GM21381 (cell line): Measurements from ENCODE around the gene SEC11A.
"Not testable (repeated sequence)": the region's sequence is repeated elsewhere in the genome, so short reads cannot be mapped to it uniquely, and the experiment has no call there.

Experiments
- ATAC-seq: cut with Tn5 transposase; IDR thresholded peaks from one replicate; pipeline ENCODE4 v1.9.1; 2021; ENCODE audit warnings: mild to moderate bottlenecking, moderate library complexity; ENCODE audit not compliant: unreplicated experiment

The SEC11A gene

DNA sequence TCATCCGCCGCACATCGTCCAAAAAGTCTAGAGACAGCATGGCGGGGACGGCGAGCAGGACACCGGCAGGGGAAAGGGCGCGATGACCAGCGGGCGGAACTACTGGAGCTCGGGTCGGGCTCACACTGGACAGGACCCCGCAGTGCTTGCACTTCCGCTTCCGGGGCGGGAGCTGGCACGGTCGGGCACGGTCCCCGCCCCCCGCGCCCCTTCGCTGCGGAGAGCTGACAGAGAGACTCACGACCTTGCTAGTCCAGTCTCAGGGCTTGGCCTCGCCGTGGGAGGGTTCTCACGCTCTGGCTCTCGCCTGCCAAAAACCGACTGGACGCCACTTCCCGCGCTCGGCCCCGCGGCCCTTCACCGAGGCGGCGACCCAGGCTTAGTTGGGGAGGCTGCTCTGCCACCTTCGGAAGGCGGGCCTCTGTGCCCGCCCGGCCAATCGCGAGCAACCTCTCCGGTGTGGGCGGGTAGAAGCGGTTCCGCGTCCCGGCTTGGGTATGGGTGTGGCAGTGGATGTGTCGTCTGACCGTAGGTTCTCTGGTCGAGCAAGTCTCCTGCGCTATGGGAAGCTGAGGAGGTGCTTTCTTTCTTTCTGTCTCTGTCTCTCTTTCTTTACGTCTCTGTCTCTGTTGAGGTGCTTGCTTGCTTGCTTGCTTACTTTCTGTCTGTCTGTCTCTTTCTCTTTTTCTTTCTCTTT is at the start of gene SEC11A:
TSS of gene SEC11A (minus strand) at position 104 of the 697 bp plus-strand sequence. CDS start at position 40, 64 bp downstream.
- ATAC-seq: peak; percentile 92

DNA sequence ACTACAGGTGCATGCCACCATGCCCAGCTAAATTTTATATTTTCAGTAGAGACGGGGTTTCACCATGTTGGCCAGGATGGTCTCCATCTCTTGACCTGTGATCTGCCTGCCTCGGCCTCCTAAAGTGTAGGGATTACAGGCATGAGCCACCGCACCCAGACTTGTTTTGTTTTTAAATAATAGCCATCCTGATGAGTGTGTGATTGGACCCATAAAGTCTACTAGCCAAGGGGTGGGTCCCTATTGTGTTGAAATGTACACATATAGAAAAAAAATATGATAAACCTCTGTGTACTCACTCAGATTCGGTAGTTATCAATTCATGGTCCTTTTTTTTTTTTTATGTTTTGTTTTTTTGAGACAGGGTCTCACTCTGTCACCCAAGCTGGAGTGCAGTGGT is 49.7 kb upstream of the SEC11A start:
- ATAC-seq: no peak

DNA sequence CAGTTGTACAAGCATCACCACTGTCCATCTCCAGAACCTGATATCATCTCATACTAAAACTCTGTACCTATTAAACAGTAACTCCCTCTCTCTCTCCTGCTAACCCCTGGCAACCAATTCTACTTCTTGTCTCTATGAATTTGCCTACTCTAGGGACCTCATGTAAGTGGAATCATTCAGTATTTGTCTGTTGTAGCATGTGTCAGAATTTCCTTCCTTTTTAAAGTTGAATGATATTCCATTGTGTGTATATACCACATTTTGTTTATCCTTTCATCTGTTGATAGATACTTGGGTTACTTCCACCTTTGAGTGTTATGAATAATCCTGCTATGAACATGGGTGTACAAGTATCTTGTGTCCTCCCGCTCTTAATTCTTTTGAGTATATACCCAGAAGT is 49.0 kb upstream of the SEC11A start:
- ATAC-seq: no peak

DNA sequence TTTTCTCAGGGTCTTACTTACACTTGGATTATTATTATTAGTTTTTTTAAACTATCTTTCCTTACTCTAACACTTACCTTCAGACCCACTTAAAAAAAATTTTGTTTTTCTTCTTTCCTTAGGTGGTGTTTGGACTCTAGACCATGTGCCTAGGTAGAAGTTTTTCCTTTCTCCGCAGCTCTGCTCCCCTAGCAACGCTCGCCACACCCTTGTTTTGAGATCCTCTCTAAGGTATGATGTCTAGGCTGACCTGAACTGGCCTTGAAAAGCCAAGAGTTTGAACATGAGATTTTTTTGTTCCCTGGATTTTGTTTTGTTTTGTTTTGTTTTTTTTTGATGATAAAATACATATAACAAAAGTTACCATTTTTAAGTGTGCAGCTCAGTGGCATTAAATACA is 48.6 kb upstream of the SEC11A start:
- ATAC-seq: no peak

DNA sequence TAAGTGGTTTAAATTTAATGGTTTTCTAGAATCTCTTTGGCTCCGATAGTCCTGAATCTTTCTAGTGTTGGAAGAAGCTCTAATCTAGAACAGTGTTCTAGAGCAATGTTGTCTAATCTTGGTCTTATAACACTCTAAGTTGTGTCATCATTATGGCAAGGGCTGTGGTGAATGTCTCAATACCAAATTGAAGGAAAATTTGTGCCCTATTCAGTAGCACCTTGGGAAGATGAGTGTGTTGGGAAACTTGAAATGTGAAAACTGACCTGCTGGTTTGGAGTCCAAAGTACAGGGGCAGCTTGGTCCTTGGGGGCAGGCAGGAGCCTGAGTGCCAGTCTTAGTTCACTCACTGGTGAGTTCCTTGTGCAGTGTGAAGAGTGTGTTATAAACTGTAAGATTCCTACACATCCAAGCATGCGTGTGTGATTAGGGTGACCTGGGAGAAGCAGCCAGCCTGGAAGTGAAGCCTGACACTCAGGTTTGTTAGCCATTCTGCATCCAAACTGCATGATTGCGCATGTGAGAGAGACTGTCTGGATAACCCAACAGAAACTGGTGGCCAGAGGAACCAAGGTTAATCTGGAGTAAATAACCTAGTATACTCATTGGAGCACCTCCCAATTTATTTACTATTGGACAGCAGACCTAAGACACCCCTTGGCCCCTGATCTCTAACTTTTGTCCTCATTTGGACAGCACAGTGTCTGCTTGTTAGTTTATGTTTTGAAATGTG is 47.1 kb upstream of the SEC11A start:
- no peak for ATAC-seq

DNA sequence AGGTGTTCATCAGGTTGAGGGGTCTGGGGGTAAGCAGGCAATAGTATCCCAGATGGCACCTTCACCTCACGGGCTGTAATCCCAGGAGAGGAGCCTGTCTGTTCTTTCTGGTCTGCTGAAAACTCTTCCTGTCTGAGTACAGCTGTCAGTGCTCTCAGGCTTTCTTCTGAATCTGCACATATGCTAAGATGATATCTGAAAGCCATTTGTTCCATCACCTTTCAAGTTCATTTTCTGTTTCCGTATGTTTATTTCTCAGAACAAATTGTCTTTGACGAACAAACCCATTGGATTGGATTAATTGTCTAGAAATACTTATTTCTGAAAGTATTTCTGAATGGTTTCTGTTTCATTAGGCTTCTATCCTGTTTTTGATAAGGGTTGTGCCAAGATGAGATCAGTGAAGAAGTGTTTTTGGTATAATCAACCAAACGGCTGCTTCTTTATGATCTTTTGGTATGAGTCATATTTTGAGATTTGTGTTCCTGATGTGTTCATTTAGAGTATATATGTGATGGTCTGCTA is 45.7 kb upstream of the SEC11A start:
- no peak for ATAC-seq

DNA sequence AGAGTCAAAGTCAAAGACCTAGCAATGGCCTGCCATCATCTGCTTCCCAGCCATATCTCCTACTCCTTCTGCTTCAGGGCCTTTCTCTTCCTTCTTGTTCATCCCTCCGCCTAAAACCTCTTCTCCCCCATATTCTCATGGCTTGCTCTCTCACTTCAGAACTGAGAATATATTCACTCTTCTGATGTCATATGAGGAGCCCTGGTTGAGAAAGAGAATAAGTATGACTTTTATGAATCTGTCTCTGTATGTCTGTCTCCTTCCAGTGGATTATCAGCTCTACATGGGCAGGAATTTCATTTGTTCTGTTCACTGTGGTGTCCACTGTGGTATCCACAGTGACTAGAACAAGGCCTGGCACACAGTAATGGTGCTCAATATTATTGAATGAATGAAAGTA is 44.3 kb upstream of the SEC11A start:
- no peak for ATAC-seq

DNA sequence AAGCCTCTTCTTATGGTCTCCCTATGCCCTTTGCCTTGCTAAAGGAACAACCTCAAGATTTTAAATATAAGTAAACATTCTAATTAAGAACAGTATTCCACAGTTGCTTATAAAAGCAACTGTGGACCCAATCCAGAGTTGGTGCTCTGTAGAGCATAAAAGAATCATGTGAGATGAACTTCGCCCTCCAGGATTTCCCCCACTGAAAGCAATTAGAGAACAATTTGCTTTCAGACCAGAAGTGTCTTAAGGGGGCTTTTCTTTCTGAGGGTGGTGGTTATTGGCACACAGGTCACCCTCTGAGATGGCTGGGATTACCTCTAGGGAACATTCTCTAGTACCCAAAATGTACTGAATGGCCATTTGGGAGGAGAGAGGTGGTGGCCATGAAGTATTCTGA is 43.1 kb upstream of the SEC11A start:
- ATAC-seq: no peak

DNA sequence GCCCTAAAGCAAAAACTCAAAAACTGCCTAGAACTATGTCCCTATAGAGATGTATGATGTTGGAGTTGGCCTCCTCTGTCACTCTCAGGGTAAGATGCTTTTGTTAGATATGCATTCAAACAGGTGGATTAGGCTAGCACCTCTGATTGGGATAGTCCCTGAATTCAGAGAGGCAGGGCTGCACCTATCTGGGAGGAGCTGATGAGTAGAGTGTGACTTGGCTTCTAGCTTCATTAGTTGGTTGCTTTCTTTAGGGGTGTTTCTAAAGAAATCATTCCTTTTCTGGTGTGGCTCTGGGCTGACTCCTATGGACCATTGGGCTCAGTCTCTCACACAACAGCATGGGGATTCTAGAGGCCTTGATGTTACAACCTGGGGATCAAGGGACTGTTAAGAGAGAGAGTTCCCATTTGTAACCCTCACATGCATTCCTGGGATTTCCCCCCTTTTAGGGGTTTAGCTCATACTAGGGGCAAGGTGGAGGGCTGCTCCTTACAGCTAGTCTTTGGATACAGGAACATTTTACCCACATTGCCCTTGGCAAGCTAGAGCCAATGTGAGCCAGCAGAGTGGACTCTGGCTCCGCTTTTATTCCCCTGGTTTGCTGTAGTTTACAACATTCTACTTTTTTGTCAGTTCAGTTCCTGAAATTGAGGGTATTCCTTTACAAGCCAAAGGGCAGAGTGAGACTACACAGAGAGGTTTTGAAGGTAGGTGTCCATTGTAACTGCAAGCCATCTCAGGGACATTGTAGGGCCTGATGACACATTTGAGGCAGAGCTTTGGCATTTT is 40.0 kb upstream of the SEC11A start:
- no peak for ATAC-seq

DNA sequence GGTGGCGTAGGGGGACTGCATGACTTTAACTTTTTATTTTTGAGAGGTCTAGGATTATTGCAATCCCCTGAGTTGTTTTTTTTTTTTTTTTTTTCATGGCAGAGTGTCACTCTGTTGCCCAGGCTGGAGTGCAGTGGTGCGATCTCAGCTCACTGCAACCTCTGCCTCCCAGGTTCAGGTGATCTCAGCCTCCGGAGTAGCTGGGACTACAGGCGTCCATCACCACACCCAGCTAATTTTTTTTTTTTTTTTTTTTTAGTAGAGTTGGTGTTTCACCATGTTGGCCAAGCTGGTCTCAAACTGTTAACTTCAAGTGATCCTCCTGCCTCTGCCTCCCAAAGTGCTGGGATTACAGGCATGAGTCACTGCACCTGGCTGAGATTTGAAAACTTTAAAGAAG is 39.0 kb upstream of the SEC11A start:
- ATAC-seq: not testable (repeated sequence)

DNA sequence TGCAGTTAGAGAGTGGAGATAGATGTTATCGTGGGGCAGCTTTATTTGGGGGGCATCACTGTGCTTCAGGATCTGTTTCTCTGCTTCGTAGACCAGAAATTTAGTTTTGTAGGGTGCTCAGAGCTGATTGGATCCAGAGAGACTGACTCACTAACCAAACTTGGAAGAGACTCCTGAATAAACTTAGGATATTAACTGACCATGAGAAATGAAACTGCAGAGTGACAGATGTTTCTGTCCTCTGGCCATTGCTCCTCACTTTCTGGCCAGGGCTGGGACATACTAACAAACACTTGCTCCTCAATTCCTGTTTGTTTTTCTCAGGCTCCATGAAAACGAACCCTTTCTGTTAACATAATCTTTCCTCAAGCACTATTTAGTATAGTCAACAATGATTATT is 36.8 kb upstream of the SEC11A start:
- no peak for ATAC-seq

DNA sequence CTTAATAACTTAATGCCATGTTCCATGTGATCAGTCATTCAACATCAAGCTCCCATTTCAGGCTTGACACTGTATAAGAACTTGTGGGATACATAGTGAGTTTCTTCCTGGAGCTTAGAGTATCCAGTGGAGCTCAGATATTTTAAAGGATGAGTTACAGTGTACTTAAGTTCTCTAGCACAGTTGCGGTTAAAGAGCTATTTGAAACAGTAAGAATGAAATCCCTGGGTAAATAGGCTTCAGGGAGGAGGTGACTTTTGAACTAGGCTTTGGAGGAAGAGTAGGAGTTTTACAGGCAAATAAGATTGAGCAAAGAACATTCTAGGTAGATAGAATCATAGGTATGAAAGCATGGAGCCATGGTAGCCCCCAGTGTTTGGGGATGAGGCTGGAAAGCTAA is 36.3 kb upstream of the SEC11A start:
- ATAC-seq: no peak

DNA sequence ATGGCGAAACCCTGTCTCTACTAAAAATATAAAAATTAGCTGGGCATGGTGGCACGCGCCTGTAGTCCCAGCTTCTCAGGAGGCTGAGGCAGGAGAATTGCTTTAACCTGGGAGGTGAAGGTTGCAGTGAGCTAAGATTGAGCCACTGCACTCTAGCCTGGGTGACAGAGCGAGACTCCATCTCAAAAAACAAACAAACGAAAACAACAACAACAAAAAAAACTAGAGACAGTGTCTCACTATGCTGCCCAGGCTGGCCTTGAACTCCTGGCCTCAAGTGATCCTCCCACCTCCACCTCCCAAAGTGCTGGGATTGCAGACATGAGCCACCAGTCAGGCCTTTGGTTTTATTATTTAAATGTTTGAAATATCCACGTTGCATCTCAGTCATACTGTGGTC is 35.8 kb upstream of the SEC11A start:
- ATAC-seq: not testable (repeated sequence)

DNA sequence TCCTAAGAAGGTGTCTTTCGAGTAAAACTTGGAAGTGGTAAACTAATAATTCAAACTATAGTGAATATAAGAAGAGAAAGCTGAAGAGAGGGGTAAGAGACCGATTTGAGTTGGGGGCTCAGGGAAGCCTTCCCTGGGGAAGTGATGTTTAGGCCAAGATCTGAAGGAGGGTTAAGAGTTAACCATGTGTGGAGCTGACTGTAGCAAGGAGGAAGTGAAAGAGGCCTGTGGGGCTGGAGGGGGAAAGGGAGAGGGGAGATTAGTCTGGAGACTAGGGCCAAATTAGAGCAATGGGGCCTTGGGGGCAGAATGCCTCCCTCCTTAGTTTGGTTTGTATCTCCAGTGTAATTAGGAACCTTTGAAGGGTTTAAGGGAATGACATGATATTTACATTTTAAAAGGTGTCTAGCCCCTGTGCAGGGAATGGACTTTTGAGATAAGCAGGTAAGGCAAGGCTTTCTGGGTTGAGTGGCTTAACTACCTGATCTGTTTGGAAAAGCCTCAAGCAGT is 34.7 kb upstream of the SEC11A start:
- ATAC-seq: no peak

DNA sequence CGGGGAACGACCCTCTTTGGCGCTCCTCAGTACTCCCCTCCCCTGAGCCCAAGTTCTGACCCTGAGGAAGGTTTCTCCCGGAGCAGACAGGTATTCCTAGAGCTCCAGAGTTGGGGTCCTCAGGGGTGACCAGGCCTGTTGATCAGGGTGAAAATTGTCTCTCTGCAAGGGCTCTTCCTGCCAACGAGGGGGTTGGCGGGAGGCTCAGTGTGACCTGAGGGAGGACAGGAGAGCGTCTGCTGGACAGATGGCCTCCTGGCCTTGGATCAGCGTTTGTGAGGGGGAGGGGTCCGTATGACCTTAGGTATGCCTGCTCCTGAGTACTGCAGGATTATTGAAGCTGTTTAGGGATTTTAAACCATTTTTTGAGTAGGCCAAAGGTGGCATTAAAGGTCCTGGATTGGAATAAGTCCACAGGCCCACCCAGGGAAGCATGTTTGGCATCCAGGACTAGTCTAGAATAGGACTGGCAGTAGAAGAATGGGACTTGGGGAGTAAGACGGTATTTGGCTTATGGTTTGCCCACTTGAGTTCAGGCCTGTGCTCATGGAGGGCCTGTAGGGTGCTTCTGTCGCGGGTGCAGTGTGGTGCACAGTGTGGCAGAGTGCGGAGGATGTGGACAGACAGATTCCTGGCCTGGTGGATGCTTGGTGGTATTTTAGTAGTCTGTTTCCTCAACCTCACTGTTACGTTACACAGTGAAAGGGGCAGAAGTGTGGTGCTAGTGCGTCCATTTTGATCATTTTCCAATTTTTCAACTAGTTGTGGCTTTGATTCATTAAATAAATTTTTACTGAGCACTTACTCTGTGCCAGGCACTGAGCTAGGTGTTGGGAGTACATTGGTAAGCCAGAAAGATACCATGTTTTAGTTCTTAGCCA is 33.4 kb upstream of the SEC11A start:
- ATAC-seq: peak; percentile 0

DNA sequence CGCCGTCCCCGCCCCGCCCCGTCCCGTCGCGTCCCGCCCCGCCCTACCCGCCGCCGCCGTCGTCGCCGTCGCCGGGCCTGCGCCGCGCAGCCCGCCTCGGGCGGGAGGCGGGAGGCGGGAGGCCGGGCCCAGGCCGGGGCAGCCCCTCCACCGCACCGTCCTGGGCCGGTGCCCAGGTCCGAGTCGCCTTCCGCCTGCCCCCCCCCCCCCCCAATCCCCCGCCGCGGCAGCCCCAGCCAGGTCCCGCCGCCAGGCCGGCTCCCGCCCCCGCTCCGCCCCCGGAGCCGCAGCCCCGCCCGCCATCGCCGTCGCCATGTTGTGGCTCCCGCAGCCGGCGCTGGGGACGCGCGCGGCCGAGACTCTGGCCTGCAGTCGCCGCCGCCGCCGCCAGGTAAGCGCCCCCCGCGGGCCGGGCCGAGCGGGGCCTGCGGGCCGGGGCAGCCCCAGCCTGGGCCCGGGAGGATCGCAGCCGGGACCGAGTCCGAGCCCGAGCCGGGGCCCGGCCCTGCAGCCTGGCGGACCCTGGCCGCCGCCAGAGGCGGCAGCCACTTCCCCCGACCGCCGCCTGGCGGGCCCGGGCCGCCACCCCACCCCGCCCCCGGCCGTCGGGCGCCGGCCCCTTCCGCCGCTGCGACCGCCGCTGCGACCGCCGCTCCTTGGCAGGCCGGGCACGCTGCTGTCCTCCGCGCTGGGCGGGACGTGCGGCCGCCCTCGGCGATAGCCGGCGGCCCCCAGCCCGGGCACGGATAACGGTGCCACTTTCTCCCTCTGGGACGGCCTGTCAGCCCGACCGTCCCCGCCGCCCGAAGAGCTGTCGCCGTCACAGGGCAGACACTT is 32.6 kb upstream of the SEC11A start, which contains the start of gene ZNF592:
TSS of gene ZNF592 (plus strand) at position 319 of the 837 bp plus-strand sequence. CDS start 34,084 bp downstream, outside the sequence.
- ATAC-seq: peak; percentile 53

DNA sequence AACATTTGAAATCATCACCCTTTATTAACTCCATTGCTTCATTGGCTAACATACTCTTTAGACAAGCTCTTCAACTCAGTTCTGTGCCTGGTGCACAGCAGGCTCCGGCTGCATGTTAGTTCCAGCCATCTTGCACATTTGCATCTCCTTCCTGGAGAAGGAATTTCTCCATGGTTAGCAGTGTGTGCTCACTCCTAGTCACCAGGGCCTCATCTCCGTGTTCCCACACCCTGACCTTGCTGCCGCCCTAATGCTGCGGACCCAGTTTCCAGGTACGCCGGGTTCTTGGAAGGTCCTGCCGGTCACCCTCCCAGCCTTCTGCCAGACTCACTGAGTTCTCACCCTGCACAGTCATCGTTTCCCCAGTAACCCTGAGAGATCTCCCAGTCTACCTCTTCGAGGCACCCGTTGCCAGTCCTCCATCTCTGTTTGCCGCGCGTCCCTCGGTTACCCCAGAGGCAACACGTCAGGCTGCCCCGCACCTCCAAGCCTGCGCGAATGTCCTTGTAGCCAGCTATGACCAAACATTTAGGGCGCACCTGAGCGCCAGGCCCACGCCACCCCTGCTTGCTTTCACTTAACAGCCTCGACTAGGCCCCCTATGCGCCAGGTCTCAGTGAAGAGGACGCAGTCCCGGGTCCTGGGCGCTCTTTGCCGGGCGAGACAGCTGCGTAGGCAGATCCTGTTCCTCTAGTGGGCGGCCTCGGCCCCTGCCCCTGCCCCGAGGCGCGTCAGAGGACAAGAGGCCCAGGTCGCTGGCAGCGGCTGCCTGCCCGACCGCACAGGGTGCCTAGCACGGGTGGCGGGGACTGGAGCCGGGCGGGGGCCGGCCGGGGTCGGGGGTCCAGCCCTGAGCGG is 31.7 kb upstream of the SEC11A start:
- peak; percentile 34 for ATAC-seq

DNA sequence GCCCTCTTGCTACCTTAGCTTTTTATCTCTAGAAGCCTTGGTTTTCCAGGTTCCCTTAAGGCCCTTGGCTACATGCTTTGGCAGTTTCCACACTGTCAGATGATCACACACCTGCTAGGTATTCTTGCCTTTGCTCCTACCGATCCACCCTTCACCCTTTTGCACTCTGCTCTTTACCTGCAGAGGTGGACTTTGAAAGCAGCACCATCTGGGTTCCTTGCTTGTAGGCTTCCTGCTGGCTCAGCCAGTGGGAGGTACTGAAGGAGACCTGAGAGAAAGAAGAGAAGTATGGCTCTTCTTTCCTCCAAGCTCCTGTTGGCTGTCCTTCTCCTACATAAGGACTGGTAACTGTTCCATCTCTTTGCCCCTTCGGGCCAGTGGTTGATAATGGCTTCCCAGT is 25.2 kb upstream of the SEC11A start:
- ATAC-seq: no peak
